NCI-H524 (cell line): Measurements from ENCODE around the gene CELSR1.
A peak's percentile ranks its signal among the peaks of the same experiment; 100 is the strongest.

ENCODE experiments used
- DNase-seq, 2 experiments: peaks; one replicate each; lab custom pipeline; 2025; lab: John Stamatoyannopoulos, UW

Gene CELSR1

GRCh38 chr22:46362203-46362933 lies 175.1 kb downstream of the CELSR1 start:
- DNase-seq = no peak

- no peak for DNase-seq
Measured at GRCh38 chr22:46361826-46362202, 175.6 kb downstream of the CELSR1 start.

- no peak for DNase-seq
Measured at GRCh38 chr22:46360891-46361290, 176.5 kb downstream of the CELSR1 start.

- no peak for DNase-seq
Measured at GRCh38 chr22:46360097-46360496, 177.3 kb downstream of the CELSR1 start.

- no peak for DNase-seq
Measured at GRCh38 chr22:46359362-46359761, 178.1 kb downstream of the CELSR1 start.

- no peak for DNase-seq
Measured at GRCh38 chr22:46358766-46359165, 178.7 kb downstream of the CELSR1 start.

- no peak for DNase-seq
Measured at GRCh38 chr22:46357711-46358520, 179.5 kb downstream of the CELSR1 start.

- DNase-seq = no peak
Measured at GRCh38 chr22:46356496-46357480, 180.6 kb downstream of the CELSR1 start.

- no peak for DNase-seq
Measured at GRCh38 chr22:46355996-46356471, 181.4 kb downstream of the CELSR1 start.

GRCh38 chr22:46355369-46355995 lies 181.9 kb downstream of the CELSR1 start:
- DNase-seq = peak; percentile 12 to 55

- DNase-seq = no peak
Measured at GRCh38 chr22:46354993-46355305, 182.5 kb downstream of the CELSR1 start.

- DNase-seq = no peak
Measured at GRCh38 chr22:46354176-46354992, 183.0 kb downstream of the CELSR1 start.

GRCh38 chr22:46353483-46354105 lies 183.8 kb downstream of the CELSR1 start:
- no peak for DNase-seq

- peak; percentile 79 to 97 for DNase-seq
Measured at GRCh38 chr22:46352691-46353386, 184.6 kb downstream of the CELSR1 start.

GRCh38 chr22:46352276-46352675 lies 185.1 kb downstream of the CELSR1 start:
- no peak for DNase-seq

GRCh38 chr22:46351767-46352166 lies 185.7 kb downstream of the CELSR1 start:
- no peak for DNase-seq

- DNase-seq = no peak
Measured at GRCh38 chr22:46351131-46351735, 186.2 kb downstream of the CELSR1 start.

- DNase-seq = no peak
Measured at GRCh38 chr22:46350646-46351045, 186.8 kb downstream of the CELSR1 start.

- DNase-seq = no peak
Measured at GRCh38 chr22:46350121-46350520, 187.3 kb downstream of the CELSR1 start.
